Left lobe of liver (tissue), 2 donors: Measurements from ENCODE around the gene JMJD1C. TPM values are rescaled to one million over a fixed set of nuclear protein-coding genes. Genes with fewer than 3 reads are reported as not detected.

ENCODE experiments used
- ATAC-seq: fragments of 200-7000 bp; cut with Tn5 transposase; one replicate; pipeline ENCODE4 v1.9.1; 2020; ENCODE audit warnings: mild to moderate bottlenecking, moderate library complexity
- DNase-seq: peaks from one replicate; pipeline ENCODE4 v3.0.0-alpha.2; 2020; ENCODE audit warnings: low spot score
- total RNA-seq: library from RNA; stranded (reverse); gene quantifications from one replicate; pipeline ENCODE4 v1.2.1, GENCODE V29; 2021
- donor health status: DM: no; HTN: no; CAD: no; lungs with moderate emphysema.
- donor health status: DM: no; HTN: yes; CAD: no.

The JMJD1C gene
- total RNA-seq, 1 donor from 2014 or later = 32.0 TPM

GRCh38 chr10:63439607-63440006, 26.2 kb downstream of the JMJD1C start:
- ATAC-seq (no peak), DNase-seq (no peak)

- ATAC-seq (no peak), DNase-seq (no peak)
Measured at GRCh38 chr10:63438506-63439498, 27.0 kb downstream of the JMJD1C start.

GRCh38 chr10:63437116-63437949, 28.4 kb downstream of the JMJD1C start:
- no peak for DNase-seq
- no peak for ATAC-seq

- DNase-seq (no peak), ATAC-seq (no peak)
Measured at GRCh38 chr10:63436225-63436624, 29.6 kb downstream of the JMJD1C start.

- DNase-seq (peak; percentile 65), ATAC-seq (peak; percentile 84)
Measured at GRCh38 chr10:63434866-63435854, 30.6 kb downstream of the JMJD1C start.

- ATAC-seq (no peak), DNase-seq (no peak)
Measured at GRCh38 chr10:63431962-63432797, 33.6 kb downstream of the JMJD1C start.

GRCh38 chr10:63430999-63431356, 34.8 kb downstream of the JMJD1C start:
- DNase-seq (no peak), ATAC-seq (no peak)

GRCh38 chr10:63430091-63430998, 35.4 kb downstream of the JMJD1C start:
- ATAC-seq (no peak), DNase-seq (no peak)

GRCh38 chr10:63429281-63429680, 36.5 kb downstream of the JMJD1C start:
- ATAC-seq (no peak), DNase-seq (no peak)

GRCh38 chr10:63427013-63427412, 38.8 kb downstream of the JMJD1C start:
- DNase-seq (no peak), ATAC-seq (no peak)

- DNase-seq = no peak
- peak; percentile 44 for ATAC-seq
Measured at GRCh38 chr10:63425512-63425911, 40.3 kb downstream of the JMJD1C start.

GRCh38 chr10:63424576-63424975, 41.2 kb downstream of the JMJD1C start:
- DNase-seq (no peak), ATAC-seq (no peak)

GRCh38 chr10:63423494-63423893, 42.3 kb downstream of the JMJD1C start:
- DNase-seq (no peak), ATAC-seq (no peak)

- ATAC-seq (peak; percentile 55), DNase-seq (no peak)
Measured at GRCh38 chr10:63421591-63421990, 44.2 kb downstream of the JMJD1C start.

GRCh38 chr10:63416376-63416775, 49.4 kb downstream of the JMJD1C start:
- ATAC-seq (peak; percentile 34), DNase-seq (no peak)

GRCh38 chr10:63415640-63416244, 50.0 kb downstream of the JMJD1C start:
- no peak for ATAC-seq
- DNase-seq = no peak

GRCh38 chr10:63414481-63415260, 51.1 kb downstream of the JMJD1C start:
- DNase-seq (no peak), ATAC-seq (no peak)
